Vagina (tissue), 2 donors: ENCODE results near the gene EPHB1. TPM values are rescaled to one million over a fixed set of nuclear protein-coding genes. Genes with fewer than 3 reads are reported as not detected.

Experiments used
- DNase-seq, 2 donors: peaks; one replicate each; pipeline ENCODE4 v3.0.0-alpha.2; 2017; ENCODE audit errors: extremely low spot score in 2 of 2
- H3K27ac ChIP-seq: fragments of 200-600 bp; sonication (generic); one replicate; pipeline ENCODE4 v1.5.1; 2019
- H3K27me3 ChIP-seq: fragments of 200-600 bp; sonication (generic); one replicate; pipeline ENCODE4 v1.5.1; 2019
- H3K36me3 ChIP-seq, 2 donors: fragments of 200-600 bp; sonication (generic); one replicate each; pipeline ENCODE4 v1.5.1; 2017 to 2019
- H3K4me1 ChIP-seq: fragments of 200-600 bp; sonication (generic); one replicate; pipeline ENCODE4 v1.5.1; 2019
- H3K4me3 ChIP-seq, 2 donors: fragments of 200-600 bp; sonication (generic); 1 replicate in 1 of 2; 2 replicates in 1 of 2; pipeline ENCODE4 v1.5.1; 2016 to 2019
- H3K9me3 ChIP-seq: fragments of 200-600 bp; sonication (generic); one replicate; pipeline ENCODE4 v1.5.1; 2019
- CTCF ChIP-seq, 3 experiments: fragments of 450-650 bp in 2 of 3; fragments of 200-600 bp in 1 of 3; sonication (generic) in 1 of 3; IDR thresholded peaks; one replicate each; pipeline ENCODE4 v1.5.1; 2017 to 2019; ENCODE audit warnings: antibody characterized with exemption in 3 of 3, mild to moderate bottlenecking in 2 of 3, moderate library complexity in 2 of 3
- POLR2A ChIP-seq, 2 donors: fragments of 450-650 bp; IDR thresholded peaks; one replicate each; pipeline ENCODE4 v1.6.1; 2017; ENCODE audit warnings: antibody characterized with exemption in 2 of 2, mild to moderate bottlenecking in 2 of 2, moderate library complexity in 2 of 2
- POLR2AphosphoS5 ChIP-seq, 2 donors: sonication (generic); formaldehyde crosslinking; IDR thresholded peaks; one replicate each; pipeline ENCODE4 v1.9.0; 2017; ENCODE audit warnings: antibody characterized with exemption in 2 of 2, mild to moderate bottlenecking in 2 of 2, low read depth in 1 of 2; ENCODE audit not compliant: insufficient read depth in 1 of 2
- intact Hi-C: fragments of 100-400 bp; cut with DNase I; formaldehyde crosslinking; loops from one replicate; pipeline ENCODE4 v1.15.1; 2023
- total RNA-seq: library from RNA; depleted of rRNA; stranded (reverse); fragments of >200 nt; gene quantifications from one replicate; pipeline ENCODE4 v1.2.3, GENCODE V29; 2016

Gene EPHB1
- total RNA-seq, 1 donor from 2014 or later, result 2.2 TPM

GRCh38 chr3:134810850-134811249 lies 15.8 kb downstream of the EPHB1 start:
- TF ChIP-seq CTCF (IDR thresholded peaks at IDR 0.05), result no peak
- no peak for TF ChIP-seq POLR2A (IDR thresholded peaks at IDR 0.05)
- TF ChIP-seq POLR2AphosphoS5 (IDR thresholded peaks at IDR 0.05; ENCODE audit: insufficient read depth in 1 of 2, low read depth in 1 of 2), result no peak

GRCh38 chr3:134813618-134814017 lies 18.6 kb downstream of the EPHB1 start:
- TF ChIP-seq POLR2AphosphoS5 (IDR thresholded peaks at IDR 0.05; ENCODE audit: insufficient read depth in 1 of 2, low read depth in 1 of 2), result no peak
- TF ChIP-seq POLR2A (IDR thresholded peaks at IDR 0.05), result no peak
- no peak for TF ChIP-seq CTCF (IDR thresholded peaks at IDR 0.05)
- no peak overlapping the region for H3K4me3 ChIP-seq
- no peaks in the 10 kb centered on the region for H3K4me1 ChIP-seq
- no peaks in the 10 kb centered on the region for H3K36me3 ChIP-seq
- DNase-seq, result no peak
- intact Hi-C loops, result no loop called here
- no peaks in the 10 kb centered on the region for H3K27me3 ChIP-seq
- H3K9me3 ChIP-seq, result no peaks in the 10 kb centered on the region
- no peak overlapping the region for H3K27ac ChIP-seq

More at GRCh38 chr3:134810850-134811249, 15.8 kb downstream of the EPHB1 start:
- Histone ChIP-seq H3K4me1 (no peaks in the 10 kb centered on the region), H3K36me3 (no peaks in the 10 kb centered on the region), H3K9me3 (no peaks in the 10 kb centered on the region), H3K27ac (no peak overlapping the region), H3K4me3 (no peak overlapping the region), H3K27me3 (no peaks in the 10 kb centered on the region)
- no peak for DNase-seq
- intact Hi-C loops, result no loop called here

- intact Hi-C loops, result no loop called here
- no peak overlapping the region for H3K4me3 ChIP-seq
- no peak overlapping the region for H3K27ac ChIP-seq
- H3K36me3 ChIP-seq, result no peaks in the 10 kb centered on the region
- H3K9me3 ChIP-seq, result no peaks in the 10 kb centered on the region
- H3K4me1 ChIP-seq, result no peaks in the 10 kb centered on the region
- no peak for TF ChIP-seq CTCF (IDR thresholded peaks at IDR 0.05)
- TF ChIP-seq POLR2AphosphoS5 (IDR thresholded peaks at IDR 0.05; ENCODE audit: insufficient read depth in 1 of 2, low read depth in 1 of 2), result no peak
- no peak for TF ChIP-seq POLR2A (IDR thresholded peaks at IDR 0.05)
- H3K27me3 ChIP-seq, result no peaks in the 10 kb centered on the region
- DNase-seq, result no peak
These were observed 20.5 kb downstream of the EPHB1 start for GRCh38 chr3:134815519-134815918.

- no peaks in the 10 kb centered on the region for H3K4me1 ChIP-seq
- intact Hi-C loops, result no loop called here
These were observed 21.6 kb downstream of the EPHB1 start for GRCh38 chr3:134816623-134817022.

More at GRCh38 chr3:134816623-134817022, 21.6 kb downstream of the EPHB1 start:
- Histone ChIP-seq H3K4me3 (no peak overlapping the region), H3K36me3 (no peaks in the 10 kb centered on the region), H3K9me3 (no peaks in the 10 kb centered on the region), H3K27ac (no peak overlapping the region), H3K27me3 (no peaks in the 10 kb centered on the region)
- no peak for TF ChIP-seq CTCF (IDR thresholded peaks at IDR 0.05)
- TF ChIP-seq POLR2A (IDR thresholded peaks at IDR 0.05), result no peak
- TF ChIP-seq POLR2AphosphoS5 (IDR thresholded peaks at IDR 0.05; ENCODE audit: insufficient read depth in 1 of 2, low read depth in 1 of 2), result no peak
- DNase-seq, result no peak
